K562 treated with DMSO at 1 percent for 48 hours (cell line): ENCODE results near the gene L1TD1. TPM values are rescaled to one million over a fixed set of nuclear protein-coding genes. Genes with fewer than 3 reads are reported as not detected.

Experiments
- total RNA-seq: library from RNA; unstranded; fragments of 300-600 nt; gene quantifications from 2 replicates; pipeline ENCODE4 v1.2.3, GENCODE V29; 2022; ENCODE audit warnings: low replicate concordance; ENCODE audit errors: extremely low read depth

L1TD1 gene, protein sequence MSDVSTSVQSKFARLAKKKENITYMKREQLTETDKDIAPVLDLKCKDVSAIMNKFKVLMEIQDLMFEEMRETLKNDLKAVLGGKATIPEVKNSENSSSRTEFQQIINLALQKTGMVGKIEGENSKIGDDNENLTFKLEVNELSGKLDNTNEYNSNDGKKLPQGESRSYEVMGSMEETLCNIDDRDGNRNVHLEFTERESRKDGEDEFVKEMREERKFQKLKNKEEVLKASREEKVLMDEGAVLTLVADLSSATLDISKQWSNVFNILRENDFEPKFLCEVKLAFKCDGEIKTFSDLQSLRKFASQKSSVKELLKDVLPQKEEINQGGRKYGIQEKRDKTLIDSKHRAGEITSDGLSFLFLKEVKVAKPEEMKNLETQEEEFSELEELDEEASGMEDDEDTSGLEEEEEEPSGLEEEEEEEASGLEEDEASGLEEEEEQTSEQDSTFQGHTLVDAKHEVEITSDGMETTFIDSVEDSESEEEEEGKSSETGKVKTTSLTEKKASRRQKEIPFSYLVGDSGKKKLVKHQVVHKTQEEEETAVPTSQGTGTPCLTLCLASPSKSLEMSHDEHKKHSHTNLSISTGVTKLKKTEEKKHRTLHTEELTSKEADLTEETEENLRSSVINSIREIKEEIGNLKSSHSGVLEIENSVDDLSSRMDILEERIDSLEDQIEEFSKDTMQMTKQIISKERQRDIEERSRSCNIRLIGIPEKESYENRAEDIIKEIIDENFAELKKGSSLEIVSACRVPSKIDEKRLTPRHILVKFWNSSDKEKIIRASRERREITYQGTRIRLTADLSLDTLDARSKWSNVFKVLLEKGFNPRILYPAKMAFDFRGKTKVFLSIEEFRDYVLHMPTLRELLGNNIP
- not detected in 2 replicates for total RNA-seq

DNA sequence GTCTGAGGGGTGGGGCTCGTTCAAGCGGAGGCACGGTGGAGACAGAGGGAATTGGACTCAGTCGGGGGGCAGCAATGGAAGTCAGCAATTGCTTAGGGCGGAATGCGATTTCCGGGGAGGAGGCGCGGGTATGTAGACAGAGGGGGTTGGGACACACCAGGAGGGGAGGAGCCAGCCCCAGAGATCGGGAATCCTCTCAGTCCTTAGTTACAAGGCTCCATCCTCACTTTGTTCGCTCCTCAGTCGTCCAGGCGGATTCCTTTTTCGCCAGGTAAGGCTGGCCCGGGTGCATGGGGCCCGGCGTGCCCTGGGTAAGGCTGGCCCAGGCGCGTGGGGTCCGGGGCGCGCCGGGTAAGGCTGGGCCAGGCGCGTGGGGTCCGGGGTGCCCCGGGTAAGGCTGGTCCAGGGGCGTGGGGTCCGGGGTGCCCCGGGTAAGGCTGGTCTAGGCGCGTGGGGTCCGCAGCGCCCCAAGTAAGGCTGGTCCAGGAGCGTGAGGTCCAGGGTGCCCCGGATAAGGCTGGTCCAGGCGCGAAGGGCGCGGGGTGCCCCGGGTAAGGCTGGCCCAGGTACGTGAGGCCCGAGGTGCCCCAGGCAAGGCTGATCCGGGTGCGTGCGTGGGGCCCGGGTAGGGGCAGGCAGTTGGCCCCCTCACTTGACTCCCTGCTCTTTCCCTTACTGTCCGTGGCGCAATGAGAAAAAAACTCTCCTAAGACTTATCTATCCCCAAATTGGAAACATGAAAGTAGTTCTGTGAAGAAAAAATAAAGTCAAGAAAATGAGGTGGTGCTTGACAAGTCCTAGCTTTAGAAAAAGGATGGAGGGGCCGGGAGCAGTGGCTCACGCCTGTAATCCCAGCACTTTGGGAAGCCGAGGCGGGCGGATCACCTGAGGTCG, at the start of gene L1TD1:
Gene L1TD1 (plus strand): TSS at position 199 of the 894 bp plus-strand sequence. CDS start 11,780 bp downstream, outside the sequence.

Other genes starting within 250 kb of the L1TD1 start
- gene KANK4, start 124.6 kb downstream of the L1TD1 start, total RNA-seq = not detected in 2 replicates
- not detected in 2 replicates for gene USP1, start 242.2 kb downstream of the L1TD1 start, total RNA-seq